Measurements from ENCODE around the gene KXD1.

GRCh38 chr19:18580311-18580710, 22.6 kb downstream of the KXD1 start:
- TF ChIP-seq POLR2AphosphoS5 (IDR thresholded peaks at IDR 0.05) (no peak), CTCF (IDR thresholded peaks at IDR 0.05) (no peak), POLR2A (IDR thresholded peaks at IDR 0.05) (no peak), EP300 (IDR thresholded peaks at IDR 0.05) (no peak)

Measured in sigmoid colon (tissue), 4 donors.